ENCODE data around the gene NKIRAS1. TPM values are rescaled to one million over a fixed set of nuclear protein-coding genes. Genes with fewer than 3 reads are reported as not detected.

NKIRAS1 gene
- total and polyA plus RNA-seq, 2 experiments from 2014 or later: 9.2 to 9.7 TPM

GRCh38 chr3:23956701-23957100, 39.9 kb upstream of the NKIRAS1 start:
- Mint-ChIP-seq H3K4me1 (peaks cover 3% of the 10 kb centered on the region; the same call in 2 of the 3 replicates), H3K36me3 (ENCODE audit: low read depth) (peaks cover 46% of the 10 kb centered on the region), H3K9me3 (no peaks in the 10 kb centered on the region), H3K27ac (no peak overlapping the region), H3K4me3 (no peak overlapping the region), H3K27me3 (ENCODE audit: insufficient read depth, low read depth, poor library complexity) (no peaks in the 10 kb centered on the region)
- DNase-seq (ENCODE audit: low spot score) (no peak), ATAC-seq (no peak)
- H3K79me2 ChIP-seq (replicated peaks; ENCODE audit: insufficient read depth): peaks cover 61% of the 10 kb centered on the region
- H3K4me3 ChIP-seq: no peak overlapping the region
- no peaks in the 10 kb centered on the region for H3K4me1 ChIP-seq (ENCODE audit: insufficient read depth)
- H3K4me2 ChIP-seq: no peak overlapping the region
- H3K27ac ChIP-seq (ENCODE audit: low read depth): 0 out of 2 replicates have a peak overlapping the region, but pooled peaks have one; percentile 19
- no peaks in the 10 kb centered on the region for H3K27me3 ChIP-seq (ENCODE audit: insufficient read depth)
- peaks cover 3% of the 10 kb centered on the region for H3K36me3 ChIP-seq (ENCODE audit: insufficient read depth)
- H2AFZ ChIP-seq: no peak overlapping the region
- no peaks in the 10 kb centered on the region for H3K9me2 ChIP-seq (ENCODE audit: insufficient read depth)
- TF ChIP-seq ZNF331 (CRISPR knock-in tag; IDR thresholded peaks at IDR 0.05; ENCODE audit: low read depth) (no peak), NANOG (IDR thresholded peaks at IDR 0.05; ENCODE audit: borderline replicate concordance) (no peak), STAT1 (IDR thresholded peaks at IDR 0.05; ENCODE audit: unreplicated experiment) (no peak), CTCF (conservative IDR thresholded peaks at IDR 0.05; ENCODE audit: low read depth in 2 of 2) (no peak), REST (IDR thresholded peaks at IDR 0.05; ENCODE audit: unreplicated experiment) (no peak), ZNF114 (CRISPR knock-in tag; IDR thresholded peaks at IDR 0.05) (no peak), ZNF462 (CRISPR knock-in tag; IDR thresholded peaks at IDR 0.05) (no peak), POLR2AphosphoS5 (IDR thresholded peaks at IDR 0.05; ENCODE audit: low read depth) (no peak), CREB1 (CRISPR knock-in tag; IDR thresholded peaks at IDR 0.05; ENCODE audit: low read depth) (no peak), EZH2phosphoT487 (IDR thresholded peaks at IDR 0.05; ENCODE audit: unreplicated experiment) (no peak), ETS1 (IDR thresholded peaks at IDR 0.05) (no peak), JUNB (IDR thresholded peaks at IDR 0.05; ENCODE audit: unreplicated experiment) (no peak), EZH2 (IDR thresholded peaks at IDR 0.05; ENCODE audit: low read depth, unreplicated experiment) (no peak)
- 0 out of 2 replicates have a peak, but pooled peaks cover 5% of the 10 kb centered on the region for H3F3A ChIP-seq (replicated peaks; ENCODE audit: low read depth)
- peaks cover 21% of the 10 kb centered on the region for H4K20me1 ChIP-seq (replicated peaks; ENCODE audit: insufficient read depth)

All from GM23338 (cell line).